Measurements from ENCODE around the gene LNX1. TPM values are rescaled to one million over a fixed set of nuclear protein-coding genes. Genes with fewer than 3 reads are reported as not detected.

LNX1 gene
- total RNA-seq (2021; fragmentation: NEBNext Ultra II Directional; extraction: Animal tissue kit (Norgen Biotek cat#: 25700)), result under 1 TPM in 5 of 6 experiments, not detected in 1; 0.05 to 0.18 (median 0.07) TPM
- long read RNA-seq, result 0 reads

- H3K4me3 Mint-ChIP-seq, result no peak within 1 kb of the TSS
These were observed at the start of gene LNX1 for GRCh38 chr4:53591372-53591892. LNX1 (minus strand) TSS chr4:53591486; CDS start chr4:53574002, 17,484 bp downstream.

GRCh38 chr4:53640576-53641453 lies 49.5 kb upstream of the LNX1 start:
- no peak for DNase-seq

More at GRCh38 chr4:53591372-53591892, at the start of gene LNX1:
- no peaks in the 10 kb centered on the region for H3K36me3 Mint-ChIP-seq (ENCODE audit: low read depth)
- no peaks in the 10 kb centered on the region for H3K9me3 Mint-ChIP-seq
- no peak for DNase-seq
- H3K27ac Mint-ChIP-seq, result no peak within 1 kb of the TSS
- TF ChIP-seq CTCF (IDR thresholded peaks at IDR 0.05), result no peak
- H3K4me1 Mint-ChIP-seq (ENCODE audit: low read depth), result peaks cover 17% of the 10 kb centered on the region
- no peaks in the 10 kb centered on the region for H3K27me3 Mint-ChIP-seq (ENCODE audit: insufficient read depth)

GRCh38 chr4:53638919-53639318 lies 47.6 kb upstream of the LNX1 start:
- Mint-ChIP-seq H3K36me3 (ENCODE audit: low read depth) (no peaks in the 10 kb centered on the region), H3K4me3 (no peak overlapping the region), H3K9me3 (no peaks in the 10 kb centered on the region), H3K4me1 (ENCODE audit: low read depth) (no peaks in the 10 kb centered on the region; the same call in 1 of the 2 replicates), H3K27ac (no peak overlapping the region), H3K27me3 (ENCODE audit: insufficient read depth) (no peaks in the 10 kb centered on the region; the same call in none of the 2 replicates)
- DNase-seq, result no peak
- TF ChIP-seq CTCF (IDR thresholded peaks at IDR 0.05), result no peak

More at GRCh38 chr4:53640576-53641453, 49.5 kb upstream of the LNX1 start:
- no peaks in the 10 kb centered on the region; the same call in none of the 2 replicates for H3K27me3 Mint-ChIP-seq (ENCODE audit: insufficient read depth)
- H3K4me1 Mint-ChIP-seq (ENCODE audit: low read depth), result no peaks in the 10 kb centered on the region
- H3K36me3 Mint-ChIP-seq (ENCODE audit: low read depth), result no peaks in the 10 kb centered on the region
- H3K27ac Mint-ChIP-seq, result no peak overlapping the region
- TF ChIP-seq CTCF (IDR thresholded peaks at IDR 0.05), result no peak
- no peak overlapping the region for H3K4me3 Mint-ChIP-seq
- no peaks in the 10 kb centered on the region for H3K9me3 Mint-ChIP-seq

- no peak for DNase-seq
- TF ChIP-seq CTCF (IDR thresholded peaks at IDR 0.05), result no peak
- Mint-ChIP-seq H3K27ac (no peak overlapping the region), H3K9me3 (no peaks in the 10 kb centered on the region), H3K36me3 (ENCODE audit: low read depth) (no peaks in the 10 kb centered on the region), H3K27me3 (ENCODE audit: insufficient read depth) (peaks cover 5% of the 10 kb centered on the region), H3K4me1 (ENCODE audit: low read depth) (peaks cover 7% of the 10 kb centered on the region; the same call in 1 of the 2 replicates), H3K4me3 (no peak overlapping the region)
These were observed 46.1 kb upstream of the LNX1 start for GRCh38 chr4:53637348-53637747.

GRCh38 chr4:53635697-53636483 lies 44.6 kb upstream of the LNX1 start:
- DNase-seq, result no peak

More at GRCh38 chr4:53635697-53636483, 44.6 kb upstream of the LNX1 start:
- Mint-ChIP-seq H3K27me3 (ENCODE audit: insufficient read depth) (peaks cover 5% of the 10 kb centered on the region), H3K4me1 (ENCODE audit: low read depth) (peaks cover 7% of the 10 kb centered on the region; the same call in 1 of the 2 replicates), H3K4me3 (no peak overlapping the region), H3K27ac (no peak overlapping the region), H3K9me3 (no peaks in the 10 kb centered on the region), H3K36me3 (ENCODE audit: low read depth) (no peaks in the 10 kb centered on the region)
- TF ChIP-seq CTCF (IDR thresholded peaks at IDR 0.05), result no peak

All from HFFc6 (cell line).